Heart right ventricle (tissue), 16 donors: Measurements from ENCODE around the gene KRT10. TPM values are rescaled to one million over a fixed set of nuclear protein-coding genes. Genes with fewer than 3 reads are reported as not detected.

Experiments
- ATAC-seq, 8 donors: fragments of 200-7000 bp; cut with Tn5 transposase; one replicate each; pipeline ENCODE4 v1.9.1; 2020; ENCODE audit warnings: mild to moderate bottlenecking in 8 of 8, moderate library complexity in 8 of 8, moderate number of reproducible peaks in 1 of 8
- DNase-seq, 2 donors: peaks; one replicate each; pipeline ENCODE4 v3.0.0-alpha.2; 2020
- H3K27ac ChIP-seq, 10 donors: fragments of 200-600 bp; sonication (generic) in 2 of 10; one replicate each; pipeline versions ENCODE4 v1.5.0 to v1.8.0; 2020 to 2022; ENCODE audit warnings: mild to moderate bottlenecking in 3 of 10
- H3K27me3 ChIP-seq, 7 donors: fragments of 200-600 bp; one replicate each; pipeline ENCODE4 v1.8.0; 2021 to 2022; ENCODE audit warnings: mild to moderate bottlenecking in 2 of 7
- H3K36me3 ChIP-seq, 9 donors: fragments of 200-600 bp; sonication (generic) in 1 of 9; one replicate each; pipeline versions ENCODE4 v1.5.0 to v1.8.0; 2020 to 2022; ENCODE audit warnings: mild to moderate bottlenecking in 2 of 9
- H3K4me1 ChIP-seq, 9 donors: fragments of 200-600 bp; sonication (generic) in 1 of 9; one replicate each; pipeline versions ENCODE4 v1.5.0 to v1.8.0; 2020 to 2022; ENCODE audit warnings: mild to moderate bottlenecking in 4 of 9
- H3K4me3 ChIP-seq, 10 donors: fragments of 200-600 bp; sonication (generic) in 2 of 10; one replicate each; pipeline versions ENCODE4 v1.5.0 to v1.8.0; 2020 to 2022; ENCODE audit warnings: mild to moderate bottlenecking in 7 of 10, moderate library complexity in 2 of 10
- H3K9me3 ChIP-seq, 11 donors: fragments of 200-600 bp in 10 of 11; sonication (generic) in 2 of 11; one replicate each; pipeline versions ENCODE4 v1.5.0 to v1.8.0; 2013 to 2022; ENCODE audit warnings: mild to moderate bottlenecking in 2 of 11, control low read depth in 1 of 11, moderate library complexity in 1 of 11
- CTCF ChIP-seq, 9 donors: fragments of 200-600 bp; sonication (generic) in 2 of 9; IDR thresholded peaks; one replicate each; pipeline versions ENCODE4 v1.5.0 to v1.8.0; 2021 to 2022; ENCODE audit warnings: antibody characterized with exemption in 9 of 9, mild to moderate bottlenecking in 5 of 9, moderate library complexity in 1 of 9
- WGBS, 2 donors: extraction: QIAGEN DNeasy Blood & Tissue Kit; methylation state at CpG; one replicate each; pipeline ENCODE4 v1.1.7; 2013; ENCODE audit warnings: inconsistent platforms in 1 of 2; 5-methylcytosine and 5-hydroxymethylcytosine counted together
- intact Hi-C, 10 donors: fragments of 100-400 bp; cut with DNase I; formaldehyde crosslinking; loops; one replicate each; pipeline versions ENCODE4 v1.11.1 to v1.14.2; 2022
- polyA plus RNA-seq, 2 donors: library from polyadenylated mRNA; stranded (reverse); fragments of 200-250 nt; gene quantifications; one replicate each; pipeline ENCODE4 v1.2.3, GENCODE V29; 2013
- total RNA-seq, 10 donors: library from RNA; stranded (reverse); fragmentation: NEBNext Ultra II Directional in 3 of 10; extraction: Animal tissue kit (Norgen Biotek cat#: 25700) in 3 of 10; gene quantifications; one replicate each; pipeline versions ENCODE4 v1.2.1 to v1.2.4, GENCODE V29; 2021 to 2023
- donor health status: Arrhythmogenic right ventricular cardiomyopathy.
- donor health status: ischemic (EF 13 %, LVEDD 7.1; RV severe dilation, severe dysfunction).
- donor health status: healthy with polysubstance abuse.
- donor health status: DM: no; HTN: yes; CAD: no.
- donor health status: DM: no; HTN: no; CAD: no.
- donor health status: ischemic (EF 25% LVEDD 6.9; RV normal size, moderate dysfunction).
- donor health status: ischemic (EF 25% LVEDD 5.7; RV mildly dilated, moderate dysfunction).
- donor health status: healthy.
- donor health status: DM: yes; HTN: yes; CAD: no.
- donor health status: Ischemic cardiomyopathy.
- donor health status: ischemic (EF 35%, LVEDD 5.7; RV mildly dilated, moderate dysfunction).
- donor health status: nonischemic (EF 11% LVEDD 7.7; RV severe dilation, severe dysfunction).
- donor health status: DM: yes; HTN: yes; CAD: no.
- donor health status: PGD.
- donor health status: ischemic (EF 29% LVEDD 5.4; RV normal size, mild dysfunction).
- donor health status: nonischemic (EF 23%, LVEDD 6.1; RV moderate dilation, normal function).

Gene KRT10
- total and polyA plus RNA-seq, 12 donors = 40.9 to 86.8 (median 48.5) TPM

- TF ChIP-seq CTCF (IDR thresholded peaks at IDR 0.05) = no peak
- Histone ChIP-seq H3K4me3 (no peak within 1 kb of the TSS), H3K9me3 (no peaks in the 10 kb centered on the region), H3K27ac (no peak within 1 kb of the TSS), H3K4me1 (no peaks in the 10 kb centered on the region), H3K36me3 (no peaks in the 10 kb centered on the region), H3K27me3 (peaks cover 0 to 55% (median 19%) of the 10 kb centered on the region in 7 donors)
- DNase-seq (no peak), ATAC-seq (no peak)
- WGBS, 2 donors = 90 to 91% methylated on average over 3 of the region's 3 CpGs
- intact Hi-C loops = no loop called here
Measured at GRCh38 chr17:40772101-40772500, 50.3 kb downstream of the KRT10 start, which contains the start of gene KRT26. KRT26 (minus strand) TSS chr17:40772201; CDS start chr17:40772113, 88 bp downstream.

Other genes starting within 250 kb of the KRT10 start
- gene SMARCE1, start 174.8 kb downstream of the KRT10 start, total RNA-seq = 10 to 100 TPM; 57.8 to 85.5 (median 68.8) TPM
- gene SMARCE1, start 174.8 kb downstream of the KRT10 start, polyA plus RNA-seq = 10 to 100 TPM; 48.6 to 50.9 TPM
- gene KRT222, start 157.4 kb downstream of the KRT10 start, total RNA-seq = under 1 TPM in 3 of 10 donors, not detected in 7; 0.12 to 0.57 (median 0.21) TPM
- under 1 TPM; 0.07 to 0.22 TPM for gene KRT222, start 157.4 kb downstream of the KRT10 start, polyA plus RNA-seq
- not detected for gene KRT24, start 118.9 kb downstream of the KRT10 start, total RNA-seq
- not detected for gene KRT24, start 118.9 kb downstream of the KRT10 start, polyA plus RNA-seq
- gene KRT25, start 67.3 kb downstream of the KRT10 start, total RNA-seq = not detected
- gene KRT25, start 67.3 kb downstream of the KRT10 start, polyA plus RNA-seq = not detected
- gene KRT26, start 50.4 kb downstream of the KRT10 start, total RNA-seq = not detected
- gene KRT26, start 50.4 kb downstream of the KRT10 start, polyA plus RNA-seq = not detected
- under 1 TPM in 1 of 10 donors, not detected in 9; 0.21 TPM for gene KRT27, start 40.1 kb downstream of the KRT10 start, total RNA-seq
- gene KRT27, start 40.1 kb downstream of the KRT10 start, polyA plus RNA-seq = not detected
- not detected for gene KRT28, start 22.7 kb downstream of the KRT10 start, total RNA-seq
- not detected for gene KRT28, start 22.7 kb downstream of the KRT10 start, polyA plus RNA-seq
- not detected for gene KRT12, start 44.6 kb upstream of the KRT10 start, total RNA-seq
- not detected for gene KRT12, start 44.6 kb upstream of the KRT10 start, polyA plus RNA-seq
- not detected for gene KRT20, start 62.6 kb upstream of the KRT10 start, total RNA-seq
- not detected for gene KRT20, start 62.6 kb upstream of the KRT10 start, polyA plus RNA-seq
- gene KRT23, start 115.0 kb upstream of the KRT10 start, total RNA-seq = under 1 TPM in 3 of 10 donors, not detected in 7; 0.19 to 0.25 (median 0.23) TPM
- gene KRT23, start 115.0 kb upstream of the KRT10 start, polyA plus RNA-seq = under 1 TPM in 1 of 2 donors, not detected in 1; 0.01 TPM
- not detected for gene KRT39, start 144.3 kb upstream of the KRT10 start, total RNA-seq
- not detected for gene KRT39, start 144.3 kb upstream of the KRT10 start, polyA plus RNA-seq
- not detected for gene KRT40, start 161.7 kb upstream of the KRT10 start, total RNA-seq
- gene KRT40, start 161.7 kb upstream of the KRT10 start, polyA plus RNA-seq = not detected
- not detected for gene KRTAP3-3, start 171.6 kb upstream of the KRT10 start, total RNA-seq
- gene KRTAP3-3, start 171.6 kb upstream of the KRT10 start, polyA plus RNA-seq = not detected
- gene KRTAP3-2, start 177.3 kb upstream of the KRT10 start, total RNA-seq = not detected
- gene KRTAP3-2, start 177.3 kb upstream of the KRT10 start, polyA plus RNA-seq = not detected
- gene KRTAP3-1, start 186.5 kb upstream of the KRT10 start, total RNA-seq = not detected
- not detected for gene KRTAP3-1, start 186.5 kb upstream of the KRT10 start, polyA plus RNA-seq
- gene KRTAP1-5, start 204.6 kb upstream of the KRT10 start, total RNA-seq = not detected
- gene KRTAP1-5, start 204.6 kb upstream of the KRT10 start, polyA plus RNA-seq = not detected
- gene KRTAP1-4, start 207.6 kb upstream of the KRT10 start, total RNA-seq = not detected
- not detected for gene KRTAP1-4, start 207.6 kb upstream of the KRT10 start, polyA plus RNA-seq
- not detected for gene KRTAP1-3, start 212.3 kb upstream of the KRT10 start, total RNA-seq
- gene KRTAP1-3, start 212.3 kb upstream of the KRT10 start, polyA plus RNA-seq = not detected
- gene KRTAP1-1, start 218.8 kb upstream of the KRT10 start, total RNA-seq = not detected
- not detected for gene KRTAP1-1, start 218.8 kb upstream of the KRT10 start, polyA plus RNA-seq
- not detected for gene KRTAP2-1, start 224.7 kb upstream of the KRT10 start, total RNA-seq
- gene KRTAP2-1, start 224.7 kb upstream of the KRT10 start, polyA plus RNA-seq = not detected
- gene KRTAP2-2, start 232.6 kb upstream of the KRT10 start, total RNA-seq = not detected
- not detected for gene KRTAP2-2, start 232.6 kb upstream of the KRT10 start, polyA plus RNA-seq
- not detected for gene KRTAP2-3, start 237.5 kb upstream of the KRT10 start, total RNA-seq
- gene KRTAP2-3, start 237.5 kb upstream of the KRT10 start, polyA plus RNA-seq = not detected
- gene KRTAP2-4, start 243.3 kb upstream of the KRT10 start, total RNA-seq = not detected
- gene KRTAP2-4, start 243.3 kb upstream of the KRT10 start, polyA plus RNA-seq = not detected